ENCODE data around the gene KSR2. TPM values are rescaled to one million over a fixed set of nuclear protein-coding genes. Genes with fewer than 3 reads are reported as not detected.

KSR2 gene
- total RNA-seq, 2 donors from 2014 or later, result 1.1 to 1.6 TPM

DNA sequence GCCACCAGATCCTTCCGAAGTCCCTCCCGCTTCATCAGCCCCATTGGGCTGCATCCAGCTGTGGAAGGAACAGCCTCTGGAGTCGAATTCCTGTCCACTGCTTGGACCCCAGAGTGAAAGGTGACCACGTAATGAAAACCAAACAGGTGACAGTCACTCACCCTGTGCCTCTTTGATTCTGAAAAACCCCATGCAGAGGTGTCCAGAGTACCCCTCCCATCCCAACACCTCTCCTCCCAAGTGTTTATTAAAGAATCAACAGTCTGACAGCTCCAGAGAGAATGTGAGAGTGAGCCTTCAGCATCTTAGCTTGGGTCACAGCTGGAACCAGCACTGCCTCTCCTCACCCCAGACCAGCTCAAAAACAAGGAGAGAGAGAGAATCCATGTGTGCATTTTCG is 428.8 kb downstream of the KSR2 start:
- DNase-seq (no peak), ATAC-seq (no peak)
- intact Hi-C loops (cut with DNase I, micrococcal nuclease), result no loop called here

DNA sequence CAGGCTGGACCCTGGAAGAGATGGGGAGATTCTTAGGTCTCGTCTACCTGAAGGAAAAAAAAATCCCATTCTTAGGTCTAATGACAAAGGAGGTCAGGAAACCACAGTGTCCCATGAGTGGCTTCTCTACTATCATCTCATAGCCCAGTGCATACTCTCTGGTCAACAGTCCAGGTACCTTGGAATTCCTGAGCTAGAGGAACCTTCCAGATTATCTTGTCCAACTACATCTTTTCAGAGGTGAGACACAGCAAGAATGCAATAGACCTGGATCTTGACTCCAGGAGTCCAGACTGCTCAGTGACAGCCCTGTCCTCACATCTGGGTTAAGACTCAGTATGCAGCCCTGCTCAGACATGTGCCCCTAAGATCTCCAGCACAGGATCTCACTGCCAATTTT is 429.9 kb downstream of the KSR2 start:
- ATAC-seq, result no peak
- no peak for DNase-seq
- intact Hi-C loops (cut with DNase I, micrococcal nuclease), result no loop called here

DNA sequence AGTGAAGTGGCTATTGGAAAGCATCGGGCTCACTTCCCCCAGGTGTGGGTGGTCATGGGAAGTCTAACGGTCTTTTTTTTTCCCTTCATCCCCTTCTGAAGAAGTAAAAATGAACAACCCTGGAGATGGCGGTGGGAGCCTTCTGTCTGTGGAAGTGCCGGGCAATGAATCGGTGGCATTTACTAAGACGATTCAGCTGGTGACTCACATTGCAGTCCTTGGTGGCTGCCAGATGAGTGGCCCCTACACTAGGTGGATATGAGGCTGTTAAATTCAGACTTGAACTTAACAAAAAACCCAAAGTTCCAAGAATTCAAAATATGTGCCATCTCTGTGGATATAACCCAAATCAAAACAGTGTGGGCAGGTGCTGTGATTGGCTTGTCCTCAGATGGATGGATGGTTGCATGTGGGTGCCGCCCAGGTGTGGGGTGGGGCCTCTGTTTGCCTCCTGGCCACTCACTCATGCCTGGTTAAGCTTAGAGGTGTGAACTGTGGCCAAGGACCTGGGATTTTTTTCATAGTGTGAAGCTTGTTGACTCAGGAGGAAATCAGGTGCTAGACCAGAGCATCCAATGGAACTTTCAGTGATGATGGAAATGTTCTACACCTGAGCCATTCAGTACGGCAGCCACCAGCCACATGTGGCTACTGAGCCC is 430.6 kb downstream of the KSR2 start:
- DNase-seq, result no peak
- ATAC-seq, result no peak
- intact Hi-C loops (cut with DNase I, micrococcal nuclease), result no loop called here

DNA sequence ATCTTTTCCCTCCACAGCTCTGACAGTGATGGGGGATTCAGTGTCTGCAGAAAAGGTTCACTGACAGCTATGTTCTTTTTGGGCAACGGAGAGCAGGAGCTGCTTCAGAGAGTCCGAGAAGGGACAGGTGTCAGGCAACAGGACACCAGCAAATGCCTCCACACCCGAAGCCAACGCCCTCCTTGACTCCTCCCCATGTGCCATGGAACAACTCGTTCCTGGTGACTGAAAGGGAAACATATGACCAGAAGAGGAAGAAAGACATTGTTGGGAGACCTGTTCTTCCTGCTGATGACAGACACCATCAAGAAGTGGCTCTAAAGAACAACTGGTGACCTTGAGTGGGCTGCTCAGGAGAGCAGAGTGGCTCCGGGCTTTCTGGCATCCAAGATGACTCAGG is 435.1 kb downstream of the KSR2 start:
- DNase-seq, result peak; percentile 51 to 81
- peak; percentile 97 for ATAC-seq
- intact Hi-C loops (cut with DNase I, micrococcal nuclease), result no loop called here

DNA sequence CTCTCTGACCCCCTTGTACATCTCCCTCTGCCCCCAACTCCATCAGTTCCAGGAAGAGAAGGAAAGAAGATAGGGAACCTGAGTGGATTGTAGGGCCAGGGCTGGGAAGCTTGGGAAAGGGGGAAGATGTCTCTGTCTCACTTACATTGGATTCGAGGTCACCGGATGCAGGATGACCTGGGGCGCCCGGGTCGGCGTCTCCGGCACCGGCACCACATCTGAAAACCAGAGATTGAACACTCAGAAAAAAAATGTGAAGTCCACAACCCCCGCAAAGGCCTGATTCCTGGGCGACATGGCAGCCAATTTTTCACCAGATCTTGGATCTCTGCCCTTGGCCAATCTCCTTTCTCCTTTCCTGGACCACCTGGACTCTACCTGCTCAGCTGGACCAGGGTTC is 438.0 kb downstream of the KSR2 start:
- intact Hi-C loops (cut with DNase I, micrococcal nuclease), result no loop called here
- DNase-seq (no peak), ATAC-seq (no peak)

DNA sequence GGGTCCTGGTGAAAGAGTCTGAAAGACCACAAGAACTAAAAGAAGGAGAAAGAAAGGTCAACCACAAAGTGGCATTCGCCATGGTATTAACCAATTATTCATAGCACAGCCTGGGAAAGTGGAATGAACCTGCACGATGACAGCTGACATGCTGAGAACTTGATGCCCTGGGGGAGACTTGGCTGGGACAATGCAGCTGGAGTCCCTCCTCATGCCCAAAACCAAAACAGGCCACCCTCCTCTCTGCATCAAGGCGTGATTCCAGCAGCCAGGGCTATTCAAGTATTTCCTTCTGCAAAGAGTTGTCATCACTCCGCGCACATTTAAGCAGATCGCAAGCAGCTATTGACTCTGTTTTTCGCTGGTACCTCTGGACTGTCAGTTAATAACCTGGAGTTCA is 440.3 kb downstream of the KSR2 start:
- DNase-seq (no peak), ATAC-seq (no peak)
- intact Hi-C loops (cut with DNase I, micrococcal nuclease), result no loop called here

DNA sequence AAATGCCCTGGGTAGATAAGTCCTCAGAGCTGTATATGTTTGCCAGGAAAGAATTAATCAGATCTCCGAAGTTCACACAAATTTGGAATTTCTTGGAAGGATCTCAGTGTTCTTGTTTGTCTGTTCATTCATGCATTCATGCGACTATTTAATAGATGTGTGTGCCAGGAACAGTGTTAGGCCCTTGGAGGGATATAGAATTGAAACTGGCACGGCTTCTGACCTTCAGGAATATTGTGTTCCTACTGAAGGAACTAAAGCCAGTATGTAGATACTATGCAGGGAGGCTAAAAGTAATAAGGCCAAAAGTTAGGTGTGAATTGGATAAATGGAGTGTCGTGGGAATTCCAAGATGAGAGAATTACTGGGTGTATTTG is 441.3 kb downstream of the KSR2 start:
- DNase-seq (no peak), ATAC-seq (no peak)
- intact Hi-C loops (cut with DNase I, micrococcal nuclease), result no loop called here

DNA sequence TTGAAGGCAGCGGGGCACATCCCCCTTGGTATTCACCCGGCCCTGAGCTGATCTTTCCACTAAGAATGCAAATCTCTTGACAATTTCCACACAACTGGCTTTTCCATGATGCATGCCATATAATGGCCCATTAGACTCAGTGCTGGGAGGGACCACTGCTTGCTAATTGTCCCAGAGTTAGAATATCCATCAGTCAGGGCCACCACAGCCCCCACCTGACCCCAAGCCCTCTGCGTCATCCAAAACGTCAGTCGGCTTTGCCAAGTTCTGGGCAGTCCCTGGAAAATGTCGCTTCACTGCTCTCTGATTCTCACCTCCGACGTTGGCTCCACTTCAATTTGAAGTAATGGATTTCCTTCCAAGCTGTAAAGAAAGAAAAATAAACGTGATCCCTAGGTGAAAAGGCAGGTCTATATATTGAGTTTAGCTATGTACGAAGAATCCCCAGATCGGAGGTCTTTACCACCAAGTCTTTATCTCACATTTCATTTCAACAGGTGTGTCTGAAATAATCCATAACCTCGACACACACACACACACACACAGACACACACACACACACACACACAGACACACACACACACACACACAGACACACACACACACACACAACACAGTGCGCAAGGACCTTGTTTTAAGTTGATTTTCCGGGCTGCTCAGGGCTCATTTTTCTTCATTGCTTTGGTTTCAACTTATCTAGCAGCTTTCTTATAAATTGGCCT is 441.9 kb downstream of the KSR2 start:
- intact Hi-C loops (cut with DNase I, micrococcal nuclease), result no loop called here
- ATAC-seq, result no peak

DNA sequence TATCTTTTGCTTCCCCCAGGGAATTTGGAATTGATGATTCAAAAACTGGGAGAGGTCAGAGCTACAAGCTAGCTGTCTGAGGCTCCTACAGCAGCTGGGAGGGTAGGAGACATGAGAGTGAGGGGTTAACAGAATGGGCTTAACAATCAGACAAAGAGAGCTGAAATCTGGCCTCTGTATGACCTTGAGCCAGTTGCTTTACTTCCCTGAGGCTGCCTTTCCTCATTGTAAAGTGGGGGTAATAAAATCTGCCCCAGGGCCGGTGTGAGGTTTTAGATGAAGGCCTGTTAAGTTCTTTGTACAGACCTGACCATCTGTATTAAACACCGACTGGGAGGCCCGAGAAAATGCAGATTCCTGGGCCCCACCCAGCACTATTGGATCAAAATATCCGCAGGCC is 443.0 kb downstream of the KSR2 start:
- ATAC-seq (peak; percentile 82), DNase-seq (peak in 1 of 2 donors; percentile 33)
- intact Hi-C loops (cut with DNase I, micrococcal nuclease), result no loop called here

More for the DNA sequence above, 441.9 kb downstream of the KSR2 start:
- DNase-seq, result no peak

DNA sequence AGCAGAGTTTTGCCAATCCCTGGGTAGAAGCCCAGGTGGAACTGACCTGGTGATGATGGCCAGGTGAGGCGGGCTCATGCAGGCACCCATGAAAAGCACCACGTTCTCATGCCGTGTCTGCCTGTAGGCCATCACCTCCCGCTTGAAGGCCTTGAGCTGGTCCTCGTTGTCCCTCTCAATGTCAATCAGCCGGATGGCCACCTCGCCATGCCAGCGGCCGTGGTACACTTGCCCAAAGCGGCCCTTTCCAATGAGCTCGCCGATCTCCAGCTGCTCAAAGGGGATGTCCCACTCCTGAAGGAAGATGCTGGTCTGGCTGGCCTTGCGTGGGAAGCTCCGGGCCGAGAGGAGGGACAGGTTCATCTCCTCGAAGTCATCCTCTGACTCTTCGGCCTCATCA is 444.0 kb downstream of the KSR2 start:
- DNase-seq (no peak), ATAC-seq (no peak)
- intact Hi-C loops (cut with DNase I, micrococcal nuclease), result no loop called here

DNA sequence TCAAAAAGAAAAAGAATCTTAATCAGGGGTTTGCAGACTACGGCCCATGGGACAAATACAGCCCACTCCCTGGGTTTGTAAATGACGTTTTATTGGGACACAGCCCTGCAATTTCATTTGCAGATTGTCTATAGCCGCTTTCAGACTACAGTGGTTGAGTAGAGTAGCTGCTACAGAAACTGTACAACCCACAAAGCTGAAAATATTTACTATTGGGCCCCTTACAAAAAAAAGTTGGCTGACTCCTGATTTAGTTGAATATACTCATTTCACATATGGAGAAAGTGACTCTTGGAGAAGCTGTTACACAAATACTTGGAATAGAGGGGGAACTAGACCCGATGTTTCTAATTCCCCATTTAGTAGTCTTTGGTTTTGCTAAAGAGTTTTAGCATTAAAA is 444.8 kb downstream of the KSR2 start:
- intact Hi-C loops (cut with DNase I, micrococcal nuclease), result no loop called here
- ATAC-seq (no peak), DNase-seq (no peak)

DNA sequence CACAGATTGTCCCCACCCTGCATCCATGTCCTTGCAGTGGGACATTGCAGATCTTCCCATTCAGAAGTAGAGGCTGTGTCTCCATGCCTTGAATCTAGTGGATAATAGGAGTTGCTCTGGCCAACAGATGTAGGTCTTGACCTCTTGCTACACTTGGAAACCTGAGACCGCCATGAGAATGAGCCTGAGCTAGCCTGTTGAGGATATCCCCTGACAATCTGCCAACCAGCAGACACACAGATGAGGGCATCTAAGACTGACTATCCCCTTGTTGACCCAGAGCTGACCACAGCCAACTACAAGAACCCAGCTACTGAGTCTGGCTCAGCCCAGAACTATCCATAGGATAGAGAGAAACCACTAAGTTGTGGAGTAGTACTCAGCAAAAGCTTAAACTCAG is 446.2 kb downstream of the KSR2 start:
- DNase-seq, result no peak
- ATAC-seq, result no peak
- intact Hi-C loops (cut with DNase I, micrococcal nuclease), result no loop called here

DNA sequence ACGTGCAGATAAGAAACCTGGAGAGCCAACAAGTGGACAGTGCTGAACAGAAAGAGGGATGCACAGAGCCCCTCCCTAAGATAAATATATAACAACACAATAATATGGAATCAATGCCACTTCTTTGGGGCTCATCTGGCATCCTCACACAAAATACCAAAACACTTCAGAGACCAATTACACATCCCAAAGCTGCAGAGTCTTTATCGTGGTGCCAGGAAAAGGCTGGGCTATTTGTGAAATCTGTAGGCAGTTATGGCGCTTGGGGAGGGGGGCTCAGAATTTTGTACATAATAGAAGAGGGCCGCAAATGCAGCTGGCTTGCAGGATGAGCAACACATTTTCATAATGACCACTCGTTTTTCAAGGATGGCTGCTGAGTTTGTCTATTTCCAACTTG is 446.9 kb downstream of the KSR2 start:
- intact Hi-C loops (cut with DNase I, micrococcal nuclease), result no loop called here
- DNase-seq, result no peak
- ATAC-seq, result no peak

DNA sequence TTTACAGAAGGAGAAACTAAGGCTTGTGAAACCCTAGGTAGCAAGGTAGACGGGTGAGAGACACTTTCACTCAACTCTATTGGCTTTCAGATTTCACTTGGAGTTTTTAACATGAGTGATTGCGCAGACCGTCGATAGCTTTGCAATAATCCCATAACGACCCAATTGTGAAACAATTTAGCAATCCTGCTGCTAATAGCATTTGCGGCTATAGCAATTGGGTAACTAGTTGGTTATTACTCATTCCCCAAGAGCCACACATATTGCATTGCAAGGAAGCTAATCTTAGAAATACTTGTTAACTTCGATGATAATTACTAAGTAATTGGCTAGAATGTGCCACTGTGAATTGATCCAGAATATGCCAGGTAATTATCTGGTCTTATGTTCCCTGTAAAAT is 447.4 kb downstream of the KSR2 start:
- intact Hi-C loops (cut with DNase I, micrococcal nuclease), result no loop called here
- no peak for ATAC-seq
- DNase-seq, result no peak

DNA sequence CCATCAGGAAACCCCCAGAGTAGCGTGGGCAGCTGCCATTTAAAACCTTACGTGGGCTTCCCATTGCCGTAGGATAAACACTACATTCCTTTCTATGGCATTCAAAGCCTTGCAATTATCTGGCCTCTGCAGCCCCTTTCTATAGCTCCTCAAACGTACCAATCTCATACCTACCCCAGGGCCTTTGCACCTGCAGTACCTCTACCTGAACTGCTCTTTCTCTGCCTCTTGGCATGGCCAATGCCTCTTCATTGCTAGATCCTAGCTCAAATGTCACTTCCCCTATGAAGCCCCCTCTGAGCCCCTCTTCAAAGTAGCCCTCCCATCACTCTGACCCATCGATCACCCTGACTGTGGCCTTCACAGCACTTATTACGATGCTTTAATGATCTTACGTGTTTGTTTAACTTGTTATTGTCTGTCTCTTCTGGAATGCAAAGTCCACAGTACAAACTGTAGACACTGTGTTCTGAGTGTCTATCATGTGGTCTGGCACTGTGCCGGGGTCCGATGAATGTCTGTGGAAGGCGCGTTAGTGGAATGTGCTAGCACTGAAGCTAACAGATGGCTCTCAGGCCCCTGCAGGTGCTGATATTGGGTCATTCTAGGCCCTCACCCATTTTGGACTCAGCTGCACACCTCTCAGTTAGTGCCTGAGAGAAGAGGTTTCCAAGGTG is 450.1 kb downstream of the KSR2 start:
- ATAC-seq (peak; percentile 94), DNase-seq (peak; percentile 78 to 82)
- intact Hi-C loops (cut with DNase I, micrococcal nuclease), result no loop called here

DNA sequence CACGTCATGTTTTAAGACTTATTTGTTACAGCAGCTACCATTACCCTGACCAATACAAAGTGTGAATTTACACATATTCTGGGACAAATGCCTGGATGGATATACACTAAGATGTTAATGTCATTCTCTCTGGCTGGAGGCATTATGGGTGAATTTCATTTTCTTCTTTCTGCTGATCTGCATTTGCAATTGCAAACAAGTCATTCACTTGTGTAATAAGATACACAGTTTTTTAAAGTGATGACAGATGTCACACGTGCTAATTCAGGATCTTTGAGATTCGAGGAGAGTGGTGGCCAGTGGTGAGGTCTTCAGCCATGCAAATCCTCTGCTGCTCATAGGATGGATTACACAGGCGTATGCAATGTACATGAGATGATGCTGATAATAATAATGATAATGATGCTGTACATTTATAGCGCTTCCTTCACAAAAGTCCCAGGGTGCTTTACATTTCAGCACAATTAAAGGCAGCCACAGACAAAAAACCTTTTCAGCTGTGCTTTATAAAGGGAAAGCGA is 451.5 kb downstream of the KSR2 start:
- intact Hi-C loops (cut with DNase I, micrococcal nuclease), result no loop called here
- DNase-seq (no peak), ATAC-seq (no peak)

DNA sequence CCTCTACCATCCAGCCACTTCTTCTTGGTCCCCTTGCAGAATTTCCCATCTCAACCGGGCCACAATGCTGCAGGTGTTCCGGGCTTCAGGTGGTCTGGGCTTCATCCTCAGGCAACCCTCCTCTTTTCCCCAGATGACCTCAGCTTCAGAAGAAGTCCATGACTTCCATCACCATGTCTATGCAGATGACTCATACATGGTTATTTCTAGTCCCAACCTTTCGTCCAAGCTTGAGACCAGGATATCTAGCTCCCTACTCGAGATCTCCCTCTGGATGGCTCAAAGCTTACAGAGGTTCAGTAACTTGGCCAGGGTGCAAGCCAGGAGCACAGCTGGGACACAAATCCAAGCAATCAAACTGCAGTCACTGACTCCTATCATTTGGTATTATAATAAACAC is 452.8 kb downstream of the KSR2 start:
- DNase-seq, result no peak
- intact Hi-C loops (cut with DNase I, micrococcal nuclease), result no loop called here
- ATAC-seq, result no peak

DNA sequence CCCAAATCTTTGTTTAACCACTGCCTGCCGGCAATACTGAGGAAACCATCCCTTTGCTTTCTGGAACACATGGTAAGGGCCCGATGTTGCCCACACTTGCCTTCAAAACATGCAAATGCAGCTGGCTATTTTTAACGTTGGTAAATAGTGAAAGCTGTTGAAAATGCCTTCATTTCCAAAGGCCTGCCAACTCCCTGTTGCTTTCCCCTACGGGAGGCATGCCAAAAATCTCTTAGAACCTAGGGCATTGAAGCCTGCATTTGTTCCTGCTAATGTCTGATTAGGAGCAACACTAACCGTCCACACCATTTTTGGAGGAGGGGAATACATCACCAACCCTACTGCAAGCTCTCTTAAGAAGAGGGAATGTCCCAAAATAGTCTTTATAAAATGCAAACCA is 454.8 kb downstream of the KSR2 start:
- ATAC-seq (no peak), DNase-seq (no peak)
- intact Hi-C loops (cut with DNase I, micrococcal nuclease), result no loop called here

DNA sequence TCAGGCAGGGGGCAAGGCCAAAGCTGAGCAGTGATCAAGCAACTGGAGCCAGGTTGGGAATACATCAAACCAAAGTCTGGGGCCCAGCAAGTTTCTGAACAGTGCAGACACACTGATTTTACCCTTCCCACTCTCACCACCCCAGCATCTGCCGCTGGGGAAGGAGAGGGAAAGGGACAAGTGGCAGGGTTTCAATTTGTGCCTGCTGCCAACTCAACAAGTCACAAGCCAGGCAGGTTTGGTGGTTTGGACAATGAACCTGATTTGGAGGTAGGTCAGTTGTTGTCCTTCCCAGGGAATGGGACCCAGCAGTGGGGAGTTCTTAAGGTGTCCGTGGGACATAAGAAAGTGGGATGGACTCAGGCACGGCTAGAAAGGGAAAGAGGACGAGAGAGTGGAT is 455.4 kb downstream of the KSR2 start:
- intact Hi-C loops (cut with DNase I, micrococcal nuclease), result no loop called here
- DNase-seq (no peak), ATAC-seq (no peak)

DNA sequence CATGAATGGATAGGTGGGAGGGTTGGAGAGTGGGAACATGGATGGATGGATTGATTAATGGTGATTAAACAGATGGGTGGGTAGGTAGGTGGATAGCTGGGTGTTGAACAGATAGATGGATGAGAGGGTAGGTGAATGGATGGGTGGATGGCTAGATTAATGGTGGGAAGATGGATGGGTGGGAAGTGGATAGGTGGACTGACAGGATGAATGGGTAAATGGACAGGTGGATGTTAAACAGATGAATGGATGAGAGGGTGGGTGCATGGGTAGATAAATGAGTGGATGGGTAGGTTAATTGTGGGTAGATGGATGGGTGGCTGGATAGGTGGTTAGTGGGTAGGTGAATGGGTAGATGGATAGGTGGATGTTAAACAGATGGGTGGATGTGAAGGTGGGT is 460.3 kb downstream of the KSR2 start:
- intact Hi-C loops (cut with DNase I, micrococcal nuclease), result no loop called here
- DNase-seq, result no peak
- ATAC-seq, result no peak

Measured in left colon (tissue), 2 donors.